ENCODE data around the gene EHMT2. TPM values are rescaled to one million over a fixed set of nuclear protein-coding genes. Genes with fewer than 3 reads are reported as not detected.

EHMT2 gene
- total RNA-seq (ENCODE audit: low replicate concordance) = 41.5 and 175 TPM in 2 replicates

DNA sequence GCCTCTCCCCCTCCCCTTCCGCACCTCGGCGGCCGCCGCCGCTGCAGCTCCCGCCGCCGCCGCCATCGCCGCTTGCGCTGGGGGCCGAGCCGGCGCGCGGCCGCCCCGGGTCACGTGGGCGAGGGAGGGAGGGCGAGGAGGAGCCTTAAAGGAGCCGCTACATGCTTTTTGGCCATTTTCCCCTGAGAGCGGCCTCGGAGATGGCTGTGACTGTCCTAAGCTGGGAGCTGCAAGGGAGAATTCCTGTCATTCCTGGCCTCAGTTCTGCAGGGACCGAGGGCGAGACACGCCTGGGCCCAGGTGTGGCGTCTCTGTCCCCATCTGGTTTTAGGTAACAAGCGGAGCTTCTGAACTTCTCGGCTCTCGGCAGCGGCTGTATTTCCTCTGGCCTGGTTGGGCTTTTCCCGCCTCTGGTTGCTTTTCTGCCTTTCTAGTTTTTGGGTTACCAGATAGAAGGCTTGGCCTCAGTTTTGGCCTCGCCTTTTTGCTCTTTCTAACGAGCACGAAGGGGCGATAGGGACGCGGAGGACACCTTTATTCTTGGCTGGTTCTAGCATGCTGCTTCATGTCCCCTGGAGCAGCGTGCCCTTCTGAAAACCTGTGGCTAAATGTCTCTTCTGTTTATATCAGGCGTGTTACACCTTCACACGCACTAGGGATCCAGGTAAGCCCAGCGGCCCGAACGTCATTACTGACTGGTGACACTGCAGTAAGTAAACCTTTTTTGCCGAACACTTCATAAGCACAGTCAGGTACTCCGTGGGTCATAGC lies at the start of gene EHMT2:
Gene EHMT2, minus strand, starts transcription at position 87 of the 771 bp plus-strand sequence. Its CDS starts 21 bp downstream, at position 66.

DNA sequence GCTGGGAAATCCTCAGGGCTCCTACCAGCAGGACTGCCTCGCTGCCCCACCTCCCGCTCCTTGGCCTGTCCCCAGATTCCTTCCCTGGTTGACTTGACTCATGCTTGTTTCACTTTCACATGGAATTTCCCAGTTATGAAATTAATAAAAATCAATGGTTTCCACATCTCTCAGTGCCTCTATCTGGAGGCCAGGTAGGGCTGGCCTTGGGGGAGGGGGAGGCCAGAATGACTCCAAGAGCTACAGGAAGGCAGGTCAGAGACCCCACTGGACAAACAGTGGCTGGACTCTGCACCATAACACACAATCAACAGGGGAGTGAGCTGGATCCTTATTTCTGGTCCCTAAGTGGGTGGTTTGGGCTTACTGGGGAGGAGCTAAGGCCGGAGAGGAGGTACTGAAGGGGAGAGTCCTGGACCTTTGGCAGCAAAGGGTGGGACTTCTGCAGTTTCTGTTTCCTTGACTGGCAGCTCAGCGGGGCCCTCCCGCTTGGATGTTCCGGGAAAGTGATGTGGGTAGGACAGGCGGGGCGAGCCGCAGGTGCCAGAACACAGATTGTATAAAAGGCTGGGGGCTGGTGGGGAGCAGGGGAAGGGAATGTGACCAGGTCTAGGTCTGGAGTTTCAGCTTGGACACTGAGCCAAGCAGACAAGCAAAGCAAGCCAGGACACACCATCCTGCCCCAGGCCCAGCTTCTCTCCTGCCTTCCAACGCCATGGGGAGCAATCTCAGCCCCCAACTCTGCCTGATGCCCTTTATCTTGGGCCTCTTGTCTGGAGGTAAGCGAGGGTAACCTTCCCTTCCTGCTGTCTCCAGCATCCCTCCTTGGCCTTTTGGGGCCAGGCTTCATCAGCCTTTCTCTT lies 48.2 kb upstream of the EHMT2 start, which contains the start of gene CFB:
Gene CFB, plus strand, starts transcription at position 589 of the 863 bp plus-strand sequence. Its CDS starts 127 bp downstream, at position 716.

DNA sequence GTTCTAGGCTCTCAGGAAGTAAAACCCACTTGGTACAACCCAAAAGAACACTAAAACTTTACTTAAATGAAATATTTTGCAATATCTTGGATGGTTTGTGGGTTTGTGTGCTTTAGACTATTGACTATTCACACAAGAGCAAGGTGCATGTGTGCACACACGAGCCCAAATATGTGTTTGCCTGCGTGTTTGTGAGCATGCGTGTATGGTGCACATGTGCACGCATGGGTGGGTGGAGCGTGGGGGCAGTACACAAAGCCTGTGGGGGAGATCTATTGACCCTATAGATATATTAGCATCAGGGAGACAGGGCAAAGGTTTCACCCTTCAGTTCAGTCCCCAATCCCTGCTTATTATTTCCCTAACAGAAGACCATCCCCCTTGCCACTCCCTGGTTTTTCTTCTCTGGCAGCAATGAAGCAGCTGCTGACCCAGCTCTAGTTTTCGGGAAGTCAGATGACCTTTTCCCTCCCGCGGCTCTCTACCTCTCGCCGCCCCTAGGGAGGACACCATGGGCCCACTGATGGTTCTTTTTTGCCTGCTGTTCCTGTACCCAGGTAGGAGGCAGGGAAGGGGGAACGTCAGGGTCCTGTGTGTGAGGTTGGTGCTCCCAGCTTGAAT lies 29.9 kb upstream of the EHMT2 start, which contains the start of gene C2:
Gene C2, plus strand, starts transcription at position 476 of the 621 bp plus-strand sequence. Its CDS starts 36 bp downstream, at position 512.

DNA sequence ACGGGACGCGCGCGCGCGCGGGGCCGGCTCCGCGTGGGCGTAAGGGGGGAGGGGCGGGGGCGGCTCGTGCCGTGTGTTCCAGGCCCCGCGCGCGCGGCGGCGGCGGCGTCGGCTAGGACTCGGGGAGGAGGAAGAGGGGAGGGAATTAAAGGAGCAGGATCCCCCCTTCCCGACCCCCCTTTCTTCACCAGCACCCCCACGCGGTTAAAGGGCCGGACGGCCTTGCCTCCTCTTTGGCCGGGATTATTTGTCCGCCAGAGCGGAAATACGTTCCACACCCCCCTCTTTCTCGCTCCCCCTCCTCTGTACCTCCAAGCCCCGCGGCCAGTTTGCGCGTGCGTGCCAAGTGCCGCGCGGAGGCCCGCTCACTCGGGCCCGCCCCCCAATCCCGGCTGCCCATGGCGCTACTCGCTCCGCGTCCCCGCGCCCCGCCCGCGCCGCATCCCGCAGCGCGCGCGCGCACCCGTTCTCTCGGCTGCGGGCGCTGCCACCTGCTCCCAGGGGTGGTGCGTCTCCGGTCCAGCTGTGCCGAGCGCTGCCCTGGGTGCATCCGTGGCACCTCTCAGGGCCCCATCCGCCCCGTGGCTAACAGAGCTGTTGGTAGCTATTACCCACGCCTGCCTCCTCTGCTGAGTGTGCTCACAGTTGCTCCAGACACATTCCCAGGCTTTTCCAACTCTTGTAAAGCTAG lies 4.6 kb upstream of the EHMT2 start, which contains the start of gene ZBTB12:
Gene ZBTB12, minus strand, starts transcription at position 134 of the 691 bp plus-strand sequence. CDS start 781 bp downstream, outside the sequence.

DNA sequence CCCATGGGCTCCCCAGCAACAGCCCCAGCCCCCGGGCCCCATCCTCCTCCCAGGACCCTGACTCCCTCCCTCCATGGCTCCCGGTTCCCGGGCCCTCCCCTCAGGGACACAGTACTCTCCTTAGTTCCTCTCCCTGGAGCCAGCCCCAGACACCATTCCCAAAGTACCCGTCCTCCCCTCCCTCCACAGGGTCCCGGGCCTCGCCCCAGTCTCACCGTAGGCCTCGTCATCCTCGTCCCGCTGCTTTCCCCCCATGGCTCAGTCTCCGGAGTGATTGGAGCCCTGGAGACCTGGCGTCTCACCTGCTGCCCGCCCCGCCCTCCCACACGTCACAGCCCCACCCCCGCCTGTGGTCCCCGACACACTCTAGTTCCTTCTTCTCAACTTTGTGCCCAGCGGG lies 18.8 kb downstream of the EHMT2 start, which contains the start of gene SLC44A4:
Gene SLC44A4, minus strand, starts transcription at position 272 of the 400 bp plus-strand sequence. Its CDS starts 17 bp downstream, at position 255.

GRCh38 chr6:31862344-31863235 lies 34.9 kb downstream of the EHMT2 start, which contains the start of gene NEU1:
Gene NEU1 (minus strand): TSS chr6:31862821. CDS start chr6:31862776, 45 bp downstream.

Other genes with a start within 250 kb of the EHMT2 start
- gene BAG6, start 245.0 kb downstream of the EHMT2 start, total RNA-seq (ENCODE audit: low replicate concordance) = 54.9 and 100 TPM in 2 replicates
- gene APOM, start 241.8 kb downstream of the EHMT2 start, total RNA-seq (ENCODE audit: low replicate concordance) = 0.70 and 1.5 TPM in 2 replicates
- 16.6 and 18.2 TPM in 2 replicates for gene C6orf47, start 236.9 kb downstream of the EHMT2 start, total RNA-seq (ENCODE audit: low replicate concordance)
- gene GPANK1, start 232.7 kb downstream of the EHMT2 start, total RNA-seq (ENCODE audit: low replicate concordance) = 6.1 and 13.6 TPM in 2 replicates
- gene CSNK2B, start 231.6 kb downstream of the EHMT2 start, total RNA-seq (ENCODE audit: low replicate concordance) = 71.1 and 94.1 TPM in 2 replicates
- gene LY6G5B, start 227.7 kb downstream of the EHMT2 start, total RNA-seq (ENCODE audit: low replicate concordance) = 2.2 and 4.0 TPM in 2 replicates
- gene LY6G5C, start 216.6 kb downstream of the EHMT2 start, total RNA-seq (ENCODE audit: low replicate concordance) = 0.15 TPM in 1 of 2 replicates, not detected in the other
- gene ABHD16A, start 194.4 kb downstream of the EHMT2 start, total RNA-seq (ENCODE audit: low replicate concordance) = 51.3 and 104 TPM in 2 replicates
- gene LY6G6F, start 190.8 kb downstream of the EHMT2 start, total RNA-seq (ENCODE audit: low replicate concordance) = not detected in 2 replicates
- gene LY6G6D, start 182.3 kb downstream of the EHMT2 start, total RNA-seq (ENCODE audit: low replicate concordance) = not detected in 2 replicates
- gene LY6G6C, start 176.0 kb downstream of the EHMT2 start, total RNA-seq (ENCODE audit: low replicate concordance) = not detected in 2 replicates
- gene MPIG6B, start 174.3 kb downstream of the EHMT2 start, total RNA-seq (ENCODE audit: low replicate concordance) = not detected in 2 replicates
- gene DDAH2, start 168.4 kb downstream of the EHMT2 start, total RNA-seq (ENCODE audit: low replicate concordance) = 108 and 116 TPM in 2 replicates
- gene CLIC1, start 161.2 kb downstream of the EHMT2 start, total RNA-seq (ENCODE audit: low replicate concordance) = 395 and 679 TPM in 2 replicates
- gene MSH5, start 157.7 kb downstream of the EHMT2 start, total RNA-seq (ENCODE audit: low replicate concordance) = 2.5 and 4.0 TPM in 2 replicates
- 0.53 and 0.70 TPM in 2 replicates for gene SAPCD1, start 135.0 kb downstream of the EHMT2 start, total RNA-seq (ENCODE audit: low replicate concordance)
- 0.15 and 0.23 TPM in 2 replicates for gene VWA7, start 120.4 kb downstream of the EHMT2 start, total RNA-seq (ENCODE audit: low replicate concordance)
- 37.9 and 59.7 TPM in 2 replicates for gene VARS1, start 101.9 kb downstream of the EHMT2 start, total RNA-seq (ENCODE audit: low replicate concordance)
- gene LSM2, start 90.7 kb downstream of the EHMT2 start, total RNA-seq (ENCODE audit: low replicate concordance) = 24.6 and 27.8 TPM in 2 replicates
- 0.98 and 4.1 TPM in 2 replicates for gene HSPA1L, start 82.4 kb downstream of the EHMT2 start, total RNA-seq (ENCODE audit: low replicate concordance)
- gene HSPA1A, start 82.2 kb downstream of the EHMT2 start, total RNA-seq (ENCODE audit: low replicate concordance) = 47.1 and 396 TPM in 2 replicates
- 66.7 and 494 TPM in 2 replicates for gene HSPA1B, start 70.0 kb downstream of the EHMT2 start, total RNA-seq (ENCODE audit: low replicate concordance)
- gene NEU1, start 34.9 kb downstream of the EHMT2 start, total RNA-seq (ENCODE audit: low replicate concordance) = 54.9 and 72.8 TPM in 2 replicates
- gene SLC44A4, start 18.7 kb downstream of the EHMT2 start, total RNA-seq (ENCODE audit: low replicate concordance) = not detected in 2 replicates
- 6.2 and 12.4 TPM in 2 replicates for gene ZBTB12, start 4.4 kb upstream of the EHMT2 start, total RNA-seq (ENCODE audit: low replicate concordance)
- gene C2, start 30.0 kb upstream of the EHMT2 start, total RNA-seq (ENCODE audit: low replicate concordance) = 0.90 and 26.7 TPM in 2 replicates
- gene CFB, start 48.4 kb upstream of the EHMT2 start, total RNA-seq (ENCODE audit: low replicate concordance) = 15.0 and 108 TPM in 2 replicates
- 77.8 and 109 TPM in 2 replicates for gene NELFE, start 61.3 kb upstream of the EHMT2 start, total RNA-seq (ENCODE audit: low replicate concordance)
- gene SKIC2, start 61.5 kb upstream of the EHMT2 start, total RNA-seq (ENCODE audit: low replicate concordance) = 48.6 and 68.8 TPM in 2 replicates
- 6.9 and 12.9 TPM in 2 replicates for gene DXO, start 74.4 kb upstream of the EHMT2 start, total RNA-seq (ENCODE audit: low replicate concordance)
- 3.7 and 23.1 TPM in 2 replicates for gene C4A, start 84.4 kb upstream of the EHMT2 start, total RNA-seq (ENCODE audit: low replicate concordance)
- gene C4B, start 117.1 kb upstream of the EHMT2 start, total RNA-seq (ENCODE audit: low replicate concordance) = 3.2 and 24.0 TPM in 2 replicates
- gene CYP21A2, start 140.7 kb upstream of the EHMT2 start, total RNA-seq (ENCODE audit: low replicate concordance) = 0.08 TPM in 1 of 2 replicates, not detected in the other
- 1.1 and 55.9 TPM in 2 replicates for gene TNXB, start 211.6 kb upstream of the EHMT2 start, total RNA-seq (ENCODE audit: low replicate concordance)
- gene ATF6B, start 230.5 kb upstream of the EHMT2 start, total RNA-seq (ENCODE audit: low replicate concordance) = 8.6 and 11.2 TPM in 2 replicates
- gene FKBPL, start 232.6 kb upstream of the EHMT2 start, total RNA-seq (ENCODE audit: low replicate concordance) = 5.1 TPM in 2 replicates